ENCODE results near the gene PLCL1.

Gene PLCL1

GRCh38 chr2:197799068-197799467, 5.3 kb upstream of the PLCL1 start:
- TF ChIP-seq, protein P1, sequence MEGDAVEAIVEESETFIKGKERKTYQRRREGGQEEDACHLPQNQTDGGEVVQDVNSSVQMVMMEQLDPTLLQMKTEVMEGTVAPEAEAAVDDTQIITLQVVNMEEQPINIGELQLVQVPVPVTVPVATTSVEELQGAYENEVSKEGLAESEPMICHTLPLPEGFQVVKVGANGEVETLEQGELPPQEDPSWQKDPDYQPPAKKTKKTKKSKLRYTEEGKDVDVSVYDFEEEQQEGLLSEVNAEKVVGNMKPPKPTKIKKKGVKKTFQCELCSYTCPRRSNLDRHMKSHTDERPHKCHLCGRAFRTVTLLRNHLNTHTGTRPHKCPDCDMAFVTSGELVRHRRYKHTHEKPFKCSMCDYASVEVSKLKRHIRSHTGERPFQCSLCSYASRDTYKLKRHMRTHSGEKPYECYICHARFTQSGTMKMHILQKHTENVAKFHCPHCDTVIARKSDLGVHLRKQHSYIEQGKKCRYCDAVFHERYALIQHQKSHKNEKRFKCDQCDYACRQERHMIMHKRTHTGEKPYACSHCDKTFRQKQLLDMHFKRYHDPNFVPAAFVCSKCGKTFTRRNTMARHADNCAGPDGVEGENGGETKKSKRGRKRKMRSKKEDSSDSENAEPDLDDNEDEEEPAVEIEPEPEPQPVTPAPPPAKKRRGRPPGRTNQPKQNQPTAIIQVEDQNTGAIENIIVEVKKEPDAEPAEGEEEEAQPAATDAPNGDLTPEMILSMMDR (IDR thresholded peaks at IDR 0.05; ENCODE audit: control insufficient read depth, extremely low read depth, insufficient read depth), result no peak
- H3K4me3 ChIP-seq (ENCODE audit: low read depth, low read length), result no peak overlapping the region
- no peak for DNase-seq (ENCODE audit: low read depth)

- TF ChIP-seq, protein P1 (IDR thresholded peaks at IDR 0.05; ENCODE audit: control insufficient read depth, extremely low read depth, insufficient read depth), result no peak
- DNase-seq (ENCODE audit: low read depth), result no peak
- H3K4me3 ChIP-seq (ENCODE audit: low read depth, low read length), result no peak overlapping the region
Observed at GRCh38 chr2:197800091-197800490, 4.3 kb upstream of the PLCL1 start.

- DNase-seq (ENCODE audit: low read depth), result no peak
- H3K4me3 ChIP-seq (ENCODE audit: low read depth, low read length), result no peak overlapping the region
- TF ChIP-seq, protein P1 (IDR thresholded peaks at IDR 0.05; ENCODE audit: control insufficient read depth, extremely low read depth, insufficient read depth), result no peak
Observed at GRCh38 chr2:197801033-197801432, 3.4 kb upstream of the PLCL1 start.

GRCh38 chr2:197803033-197803444, 1.4 kb upstream of the PLCL1 start:
- DNase-seq (ENCODE audit: low read depth), result peak; percentile 6
- TF ChIP-seq, protein P1 (IDR thresholded peaks at IDR 0.05; ENCODE audit: control insufficient read depth, extremely low read depth, insufficient read depth), result peak; percentile 64
- no peak overlapping the region for H3K4me3 ChIP-seq (ENCODE audit: low read depth, low read length)

GRCh38 chr2:197804758-197805714, 643 bp downstream of the PLCL1 start:
- TF ChIP-seq, protein P1 (IDR thresholded peaks at IDR 0.05; ENCODE audit: control insufficient read depth, extremely low read depth, insufficient read depth), result no peak
- H3K4me3 ChIP-seq (ENCODE audit: low read depth, low read length), result peak overlapping the region; percentile 48
- no peak for DNase-seq (ENCODE audit: low read depth)

- DNase-seq (ENCODE audit: low read depth), result no peak
- TF ChIP-seq, protein P1 (IDR thresholded peaks at IDR 0.05; ENCODE audit: control insufficient read depth, extremely low read depth, insufficient read depth), result no peak
- H3K4me3 ChIP-seq (ENCODE audit: low read depth, low read length), result no peak overlapping the region
Observed at GRCh38 chr2:197805715-197806633, 1.6 kb downstream of the PLCL1 start.
